Fibroblast of peridontal ligament (primary cell): ENCODE measurements around the gene STXBP4.

ENCODE experiments used
- DNase-seq: peaks from one replicate; pipeline ENCODE4 v3.0.0-alpha.2; 2010; ENCODE audit errors: extremely low read depth

The STXBP4 gene

DNA sequence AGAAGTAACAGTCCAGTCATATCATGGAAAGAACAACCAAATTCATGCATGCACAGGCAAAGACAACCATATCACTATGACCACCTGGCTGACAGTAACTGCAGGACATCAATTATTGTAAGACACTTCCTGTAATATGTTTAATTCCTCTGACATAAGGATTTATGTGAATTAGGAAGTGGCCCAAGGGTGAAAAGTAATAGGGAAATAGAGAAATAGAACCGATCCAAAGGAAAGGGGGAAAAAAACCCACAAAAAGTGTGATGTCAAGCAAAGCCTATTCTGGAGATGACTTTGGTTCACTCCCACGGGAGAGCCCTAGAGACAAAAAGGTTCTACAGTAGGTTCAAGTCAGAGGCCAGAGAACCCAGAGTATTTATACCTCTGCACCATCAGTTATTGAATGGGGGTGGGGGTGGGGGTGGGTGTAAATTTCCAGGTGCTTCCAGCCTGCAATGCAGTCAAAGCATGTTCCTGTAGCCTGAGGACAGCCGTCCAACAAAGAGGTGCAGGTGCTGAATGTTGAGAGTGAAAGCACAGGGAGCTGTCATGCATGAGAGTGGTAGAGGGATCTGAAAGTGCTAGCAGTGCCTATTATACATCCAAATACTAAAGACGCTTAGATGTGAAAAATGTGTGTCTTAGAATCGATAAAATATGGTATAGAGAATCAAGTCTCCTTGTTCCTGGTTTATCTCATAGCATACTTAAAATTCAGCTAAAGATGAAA is 200.6 kb downstream of the STXBP4 start:
- DNase-seq = no peak

DNA sequence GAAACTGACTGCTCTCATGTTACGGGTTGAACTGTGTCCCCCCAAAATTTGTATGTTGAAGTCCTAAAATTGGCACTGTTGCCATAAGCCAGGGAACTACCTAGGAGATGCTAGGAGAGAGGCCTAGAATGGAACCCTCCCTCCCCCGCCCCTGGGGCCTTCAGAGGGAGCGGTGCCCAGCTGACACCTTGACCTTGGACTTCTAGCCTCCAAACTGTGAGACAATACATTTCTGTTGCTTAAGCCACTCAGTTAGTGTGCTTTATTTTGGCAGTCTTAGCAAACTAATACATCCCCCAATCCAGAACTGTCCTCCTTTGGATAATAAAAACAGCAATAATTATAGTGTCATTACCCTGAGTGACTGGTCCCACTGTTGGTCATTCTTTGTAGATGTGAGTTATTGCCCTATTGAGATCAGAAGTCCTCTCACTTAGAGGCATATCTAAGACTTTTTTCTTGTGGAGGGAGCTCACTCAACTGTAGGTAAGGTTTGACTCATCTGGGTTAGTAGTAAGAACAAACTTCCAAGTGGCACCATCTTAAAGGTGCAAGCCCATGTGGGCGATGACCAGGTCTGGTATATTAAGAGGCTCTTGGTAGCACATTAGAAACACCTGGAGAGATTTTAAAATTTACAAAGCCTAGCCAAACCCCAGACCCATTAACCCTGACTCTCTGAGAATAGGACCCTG is 203.2 kb downstream of the STXBP4 start:
- DNase-seq = no peak

DNA sequence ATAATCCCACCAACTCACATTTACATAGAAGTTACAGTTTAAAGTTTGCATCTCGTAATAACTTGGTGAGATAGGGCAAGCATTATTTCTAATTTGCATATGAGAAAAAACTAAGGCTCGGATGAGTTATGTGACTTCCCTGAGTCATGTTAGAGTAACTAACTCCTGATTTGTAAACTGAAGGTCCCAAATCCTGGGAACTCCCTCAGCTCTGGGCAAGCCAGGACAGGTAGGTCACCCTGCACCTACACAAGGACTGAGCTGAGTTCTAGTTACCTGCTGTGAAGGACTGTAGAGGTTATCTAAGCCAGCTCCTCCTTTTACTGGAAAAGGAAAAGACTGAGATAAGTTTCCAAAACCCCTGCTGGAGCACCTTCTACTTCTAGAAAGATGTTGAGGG is 204.0 kb downstream of the STXBP4 start:
- no peak for DNase-seq

DNA sequence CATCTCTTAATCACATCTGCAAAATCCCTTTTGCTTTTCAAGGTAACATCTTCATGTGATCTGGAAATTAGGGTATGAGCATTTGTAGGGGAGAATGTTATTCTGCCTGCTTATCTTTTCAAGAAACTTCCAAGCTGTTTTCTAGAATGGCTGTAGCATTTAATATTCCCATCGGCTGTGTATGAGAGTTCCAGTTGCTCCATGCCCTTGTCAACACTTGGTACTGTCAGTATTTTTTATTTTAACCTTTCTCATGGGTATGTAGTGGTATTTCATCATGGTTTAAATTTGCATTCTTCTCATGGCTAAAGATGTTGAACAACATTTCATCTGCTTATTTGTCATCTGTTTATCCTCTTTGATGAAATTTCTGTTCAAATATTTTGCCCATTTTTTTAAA is 205.6 kb downstream of the STXBP4 start:
- DNase-seq = no peak

DNA sequence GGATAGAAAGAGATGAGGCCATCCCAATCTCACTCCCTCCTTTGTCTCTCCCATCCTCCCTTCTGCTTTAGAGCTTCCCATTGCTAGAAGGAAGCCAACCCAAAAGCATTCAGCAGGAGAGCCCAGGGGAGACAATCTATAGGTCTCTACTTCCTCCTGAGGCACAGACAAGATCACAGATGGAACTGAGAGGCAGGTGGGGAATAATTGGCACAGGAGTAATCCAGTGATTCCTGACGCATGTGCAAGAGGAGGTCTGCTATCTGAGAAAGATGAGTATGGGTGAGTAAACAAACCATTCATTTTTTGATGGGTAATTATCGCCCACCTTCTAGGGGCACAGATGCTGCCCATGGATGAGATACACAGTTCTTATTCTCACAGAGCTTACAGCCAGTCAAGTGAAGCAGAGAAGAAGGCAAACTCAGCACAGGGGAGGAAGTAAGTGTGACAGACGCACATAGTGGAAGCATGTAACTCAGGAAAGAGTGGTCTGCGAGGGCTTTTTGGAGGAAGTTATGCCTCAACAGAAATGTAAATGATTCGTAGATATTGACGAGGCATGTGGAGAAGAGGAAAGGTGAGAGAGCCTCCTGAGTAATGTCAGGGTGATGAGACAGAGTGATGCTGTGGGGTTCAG is 207.3 kb downstream of the STXBP4 start:
- DNase-seq = no peak

DNA sequence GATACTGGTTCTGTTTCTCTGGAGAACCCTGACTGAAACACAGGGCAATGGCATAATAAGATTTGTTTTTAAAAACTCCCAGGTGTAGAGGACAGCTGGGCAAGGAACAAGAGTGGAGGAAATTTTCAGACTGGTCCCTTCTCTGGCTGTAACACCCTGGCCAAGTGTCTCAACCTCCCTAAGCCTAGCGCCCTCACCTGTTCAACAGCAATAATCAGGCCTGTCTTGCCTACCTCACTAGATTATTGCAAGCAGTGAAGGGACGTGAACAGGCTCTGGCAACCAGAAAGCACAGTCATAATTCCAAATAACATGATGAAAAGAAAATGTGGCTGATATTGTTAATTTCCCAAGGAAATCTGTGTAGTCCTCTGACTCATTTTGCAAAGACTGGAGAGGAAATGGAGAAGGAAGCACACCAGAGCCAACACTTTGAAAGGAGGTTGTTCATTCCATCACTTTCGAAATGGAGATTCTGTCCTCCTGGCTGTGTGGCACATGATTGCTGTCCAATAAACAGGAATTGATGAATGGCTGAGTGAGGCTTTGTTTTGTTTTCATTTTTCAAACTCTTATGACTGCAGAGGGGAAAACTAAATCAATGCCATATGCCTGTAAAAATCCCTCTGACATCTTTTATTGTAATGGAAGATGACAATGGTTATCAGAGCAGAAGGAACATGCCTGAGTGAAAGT is 208.7 kb downstream of the STXBP4 start:
- peak; percentile 32 for DNase-seq

DNA sequence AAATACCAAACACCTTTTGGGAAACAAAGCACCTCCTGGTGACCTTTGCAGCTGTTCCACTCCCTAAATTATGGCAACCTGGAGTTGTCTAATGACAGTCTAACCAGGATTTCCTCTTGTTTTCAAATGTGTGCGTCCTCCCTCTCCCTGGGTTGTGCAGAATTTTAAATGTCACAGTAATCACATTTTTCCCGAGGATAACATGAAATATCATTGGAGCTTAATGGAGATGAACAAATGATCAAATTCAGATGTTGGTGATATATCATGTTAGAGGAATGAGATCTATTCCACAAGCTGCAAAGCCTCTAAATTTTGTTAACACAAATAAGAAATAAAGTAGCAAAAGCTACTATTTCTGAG is 209.3 kb downstream of the STXBP4 start:
- no peak for DNase-seq

DNA sequence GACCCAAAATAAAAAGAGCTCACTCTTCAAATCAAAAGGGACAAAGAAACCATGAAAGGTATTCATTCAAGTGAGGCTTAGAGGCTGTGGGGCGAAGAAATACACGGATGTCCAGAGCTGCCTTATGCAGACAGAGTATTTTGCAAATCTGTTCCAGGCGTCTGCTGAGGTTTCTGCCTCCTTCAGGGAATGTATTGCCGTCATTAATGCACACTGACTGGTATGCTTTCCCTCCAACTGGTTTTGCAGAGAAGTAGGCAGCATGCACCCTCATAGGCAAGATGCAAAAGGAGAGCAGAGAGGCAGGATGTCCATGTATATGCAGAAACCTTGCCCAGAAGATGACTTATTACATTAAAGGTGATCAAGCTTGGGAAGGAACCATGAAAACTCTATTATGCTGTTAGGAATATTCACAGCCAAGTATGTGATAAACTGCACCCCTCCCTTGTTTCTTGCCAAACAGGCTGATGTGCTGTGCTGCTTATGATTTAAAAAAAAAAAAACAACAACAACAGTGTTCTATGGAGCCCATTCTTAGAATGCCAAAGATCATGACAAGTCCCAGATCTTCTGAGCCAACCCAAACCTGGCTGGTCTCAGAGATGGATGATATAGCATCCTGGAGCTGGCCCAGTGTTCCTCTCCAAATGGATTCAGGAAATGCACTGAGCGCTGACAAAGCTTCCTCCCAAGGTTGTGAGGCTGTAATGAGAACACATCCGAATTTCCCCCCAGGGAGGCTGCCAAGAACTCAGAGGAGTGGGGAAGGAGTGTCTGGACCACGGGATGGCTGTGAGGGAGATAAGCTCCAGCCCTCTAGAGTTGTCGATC is 218.6 kb downstream of the STXBP4 start:
- DNase-seq = no peak

DNA sequence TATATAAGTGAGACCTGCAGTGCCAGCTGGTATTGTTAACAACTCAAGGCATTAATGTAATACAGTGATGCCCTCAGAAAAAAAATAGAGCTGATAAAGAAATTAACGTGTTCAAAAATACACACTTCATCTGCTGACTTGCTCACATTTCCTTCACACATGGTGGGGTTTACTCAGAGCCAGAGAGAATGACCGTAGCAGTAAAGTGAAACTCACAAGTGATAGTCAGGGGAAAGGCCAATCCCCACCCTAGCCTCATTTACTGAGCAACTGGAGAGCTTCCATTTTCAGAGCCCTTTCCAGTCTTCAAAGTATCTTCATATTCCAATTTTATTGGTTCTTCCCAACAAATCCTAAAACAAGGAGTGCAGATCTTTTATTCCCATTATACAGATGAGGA is 222.2 kb downstream of the STXBP4 start:
- no peak for DNase-seq

DNA sequence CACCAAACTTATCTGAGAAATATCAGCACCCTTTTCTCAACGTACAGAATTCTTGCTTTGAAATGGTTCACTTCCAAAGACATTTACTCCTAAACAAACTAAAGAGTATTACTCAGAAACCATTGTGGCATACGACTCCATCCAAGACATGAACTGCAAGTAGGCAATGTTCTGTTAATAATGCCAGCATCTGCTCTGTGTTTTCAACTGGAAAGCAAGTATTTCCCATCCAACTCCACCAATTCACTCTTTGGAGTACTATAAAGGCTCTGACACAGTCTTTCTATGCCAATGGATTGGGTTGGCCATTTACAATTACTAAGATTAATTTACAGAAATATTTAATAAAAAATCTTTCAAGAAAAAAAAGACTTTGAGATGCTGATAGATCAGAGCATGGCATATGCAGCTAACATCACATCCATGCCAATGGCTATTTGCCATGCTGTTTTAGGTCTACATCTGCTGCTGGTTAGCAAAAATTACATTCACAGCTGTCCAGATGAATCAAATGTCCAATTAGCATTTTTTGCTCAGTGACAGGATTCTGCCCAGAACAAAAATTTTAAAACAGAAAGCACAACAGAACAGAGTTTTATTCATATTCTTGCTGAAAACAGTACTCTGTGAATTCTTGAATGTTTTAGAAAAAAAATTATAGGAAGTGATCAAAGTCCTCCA is 230.3 kb downstream of the STXBP4 start:
- DNase-seq = peak; percentile 58

DNA sequence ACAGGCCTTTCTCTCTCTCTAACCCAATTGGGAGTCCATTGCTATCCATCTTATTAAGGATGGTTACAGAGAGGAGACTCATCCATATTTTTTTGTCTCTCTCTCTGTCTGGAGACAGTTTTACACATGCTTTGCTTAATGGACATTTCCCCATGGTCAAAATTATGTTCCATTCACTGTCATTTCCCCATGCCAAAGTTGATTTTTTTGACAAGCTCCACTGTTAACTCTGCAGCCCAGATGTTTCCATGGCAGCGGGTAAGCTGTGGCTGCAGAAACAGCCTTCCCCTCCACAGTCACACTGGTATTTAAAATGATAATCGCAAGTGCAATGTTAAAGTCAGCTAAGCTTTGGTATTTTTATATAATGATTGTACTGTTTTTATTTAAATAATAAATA is 232.3 kb downstream of the STXBP4 start:
- DNase-seq = no peak

DNA sequence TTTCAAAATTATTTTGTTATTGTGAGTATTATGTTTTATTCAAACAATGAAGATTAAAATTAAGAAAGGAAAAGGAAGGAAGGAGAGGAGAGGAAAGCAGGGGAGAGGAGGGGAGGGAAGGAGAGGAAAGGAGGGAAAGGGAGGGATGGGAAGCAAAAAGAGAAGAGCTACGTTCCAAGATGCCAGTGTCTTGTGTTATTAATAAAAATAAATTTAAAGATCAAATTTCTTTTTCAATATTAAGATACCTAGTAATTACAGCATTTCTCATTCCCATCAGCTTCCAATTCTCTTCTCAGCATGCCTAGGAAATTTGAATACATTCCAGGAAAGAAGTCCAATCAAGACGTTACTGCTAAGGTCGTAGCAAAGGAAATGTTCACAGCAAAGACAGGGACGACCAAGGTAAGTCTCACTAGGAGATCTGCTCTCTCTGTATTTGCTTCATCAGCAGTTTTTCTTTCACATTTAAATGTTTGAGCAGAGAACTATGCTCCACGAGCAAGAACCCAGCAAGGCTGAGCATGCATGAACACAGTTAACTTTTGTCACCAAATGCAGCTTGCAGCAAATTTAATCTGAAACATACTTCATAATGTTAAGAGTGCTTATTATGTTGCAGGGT is 232.9 kb downstream of the STXBP4 start:
- no peak for DNase-seq

DNA sequence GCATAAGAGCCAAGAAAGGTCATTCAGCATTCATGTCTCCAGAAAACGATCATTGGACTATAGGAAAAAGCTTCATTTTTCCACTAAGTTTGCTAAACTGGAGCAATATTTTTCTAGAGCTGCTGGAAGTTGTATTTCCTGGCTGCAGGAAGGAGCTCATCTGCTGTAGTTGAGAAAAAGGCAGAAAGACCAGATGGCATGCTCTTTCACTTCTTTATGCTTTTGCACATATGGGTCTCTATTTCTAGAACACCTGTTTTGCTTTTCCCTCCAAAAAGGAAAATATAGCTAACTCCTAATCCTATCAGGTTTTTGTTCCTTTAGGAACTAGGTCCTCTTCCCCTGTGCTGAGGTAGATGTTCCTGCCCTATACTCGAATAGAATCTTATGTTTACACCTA is 234.3 kb downstream of the STXBP4 start:
- no peak for DNase-seq

DNA sequence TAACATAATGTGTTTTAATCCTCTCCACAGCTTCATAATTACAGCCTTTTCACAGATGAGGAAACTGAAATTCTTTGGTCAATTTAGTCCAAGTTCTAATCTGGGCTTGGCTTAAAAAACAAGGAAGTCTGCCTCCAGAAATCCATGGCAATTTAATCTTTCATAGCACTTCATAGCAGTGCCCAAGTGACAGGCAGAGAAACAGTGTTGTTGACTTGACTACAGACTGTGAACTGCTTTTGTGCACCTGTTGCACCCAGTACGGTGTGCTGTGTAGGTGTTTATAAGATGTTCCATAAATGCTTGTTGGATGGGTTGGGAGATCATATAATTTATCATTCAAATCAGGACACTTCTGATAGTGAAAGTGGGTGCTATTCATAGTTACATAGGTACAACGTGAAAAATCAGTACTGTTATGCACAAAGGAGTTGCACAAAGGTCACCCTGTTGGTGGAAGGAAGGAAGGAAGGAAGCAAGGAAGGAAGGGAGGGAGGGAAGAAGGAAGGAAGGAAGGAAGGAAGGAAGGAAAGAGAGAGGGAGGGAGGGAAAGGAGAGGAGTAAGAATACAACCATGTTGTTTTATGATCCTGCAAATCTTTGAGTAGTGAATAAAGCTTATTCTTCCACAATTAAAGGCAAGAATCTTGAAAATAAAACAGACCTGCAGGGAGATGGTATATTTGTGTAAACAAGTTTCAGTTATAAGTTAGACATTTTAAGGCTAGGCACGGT is 239.7 kb downstream of the STXBP4 start:
- no peak for DNase-seq

DNA sequence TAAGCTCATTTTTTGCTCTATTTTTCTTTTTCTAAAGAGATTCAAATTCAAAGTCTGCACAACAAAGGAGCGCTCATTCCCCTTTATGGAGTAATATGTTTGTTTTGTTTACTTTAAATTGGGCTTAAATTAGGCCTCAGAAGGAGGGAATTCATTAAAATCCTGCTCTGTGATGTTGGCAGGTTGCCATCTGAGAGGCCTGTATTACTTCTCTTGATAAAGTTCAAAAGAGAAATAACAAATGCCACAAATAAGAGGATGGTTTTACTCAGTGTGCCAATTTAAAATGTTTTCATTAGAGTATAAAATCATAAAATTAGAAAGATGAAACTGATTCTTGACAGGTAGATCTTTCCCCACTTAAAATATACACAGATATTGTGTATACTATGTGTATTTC is 241.7 kb downstream of the STXBP4 start:
- DNase-seq = no peak

DNA sequence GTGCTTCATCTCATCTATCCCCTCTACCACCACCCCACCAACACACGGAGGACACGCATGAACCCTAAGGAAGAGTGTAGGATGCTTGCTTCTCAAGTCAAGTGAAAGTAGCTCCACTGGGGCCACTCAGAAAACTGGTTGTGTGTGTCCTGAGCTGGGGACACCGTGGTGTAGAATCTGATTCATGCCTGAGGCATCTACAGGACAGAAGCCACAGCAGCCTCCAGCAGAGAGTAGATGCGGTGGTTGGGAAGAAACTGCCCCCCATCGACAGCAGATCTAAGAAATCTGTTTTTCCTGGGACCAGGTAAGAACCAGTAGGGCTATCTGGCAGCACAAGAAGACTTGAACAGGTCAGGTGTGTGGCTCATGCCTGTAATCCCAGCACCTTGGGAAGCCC is 244.3 kb downstream of the STXBP4 start:
- DNase-seq = no peak

DNA sequence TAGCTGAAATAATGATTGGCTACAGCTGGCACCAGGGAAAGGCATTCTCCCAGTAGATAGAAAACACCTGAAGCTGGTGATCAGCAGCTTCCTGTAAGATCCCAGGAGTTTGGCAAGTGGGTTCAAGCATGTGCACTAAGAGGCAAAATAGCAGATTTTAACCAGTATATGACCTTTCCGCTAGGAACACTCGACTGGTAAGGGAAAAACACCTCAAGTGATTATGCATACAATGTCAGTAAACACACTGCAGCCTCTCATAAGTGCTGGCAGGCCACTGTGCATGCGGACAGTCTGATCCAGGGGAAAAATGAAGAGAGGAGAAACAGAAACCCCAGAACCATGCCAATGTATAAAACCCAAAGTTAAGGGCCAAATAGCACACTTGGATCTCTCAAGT is 247.1 kb downstream of the STXBP4 start:
- DNase-seq = no peak

DNA sequence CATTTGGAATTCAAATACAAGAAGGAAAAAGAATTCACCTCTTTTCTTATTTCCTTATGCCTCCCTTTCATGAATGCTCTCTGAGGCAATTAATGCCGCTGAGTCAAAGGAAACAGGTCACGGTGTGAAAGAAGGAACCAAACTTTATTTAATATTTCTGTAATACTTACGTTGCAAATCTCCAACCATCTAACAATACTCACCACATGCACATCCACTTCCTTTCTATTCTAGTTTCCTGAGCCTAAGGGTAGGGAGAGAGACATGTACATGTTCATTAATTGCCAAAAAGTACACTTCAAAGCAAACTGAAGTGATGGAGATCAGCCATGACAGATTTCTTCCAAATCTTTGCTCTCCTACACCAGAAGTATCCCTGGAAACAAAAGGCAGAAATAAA is 248.3 kb downstream of the STXBP4 start:
- DNase-seq = no peak

DNA sequence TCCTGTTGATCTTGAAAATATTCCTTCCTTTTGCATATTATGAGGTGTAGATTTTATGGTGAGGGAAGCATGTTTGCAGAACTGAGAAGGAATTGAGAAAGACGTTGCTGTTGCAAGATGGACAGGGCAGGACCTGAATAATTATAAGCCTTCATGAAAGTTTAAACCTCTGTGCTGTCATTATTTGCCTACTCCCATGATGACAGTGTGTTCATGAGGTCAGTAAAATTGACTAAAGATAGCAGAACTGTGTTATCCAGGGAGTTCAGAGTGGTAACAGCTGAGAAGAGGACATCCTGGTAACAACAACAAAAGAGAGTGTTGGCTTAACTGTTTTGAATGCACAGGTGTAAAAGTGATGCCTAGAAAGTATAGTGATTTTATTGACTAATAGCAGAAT is 250.9 kb downstream of the STXBP4 start:
- no peak for DNase-seq

DNA sequence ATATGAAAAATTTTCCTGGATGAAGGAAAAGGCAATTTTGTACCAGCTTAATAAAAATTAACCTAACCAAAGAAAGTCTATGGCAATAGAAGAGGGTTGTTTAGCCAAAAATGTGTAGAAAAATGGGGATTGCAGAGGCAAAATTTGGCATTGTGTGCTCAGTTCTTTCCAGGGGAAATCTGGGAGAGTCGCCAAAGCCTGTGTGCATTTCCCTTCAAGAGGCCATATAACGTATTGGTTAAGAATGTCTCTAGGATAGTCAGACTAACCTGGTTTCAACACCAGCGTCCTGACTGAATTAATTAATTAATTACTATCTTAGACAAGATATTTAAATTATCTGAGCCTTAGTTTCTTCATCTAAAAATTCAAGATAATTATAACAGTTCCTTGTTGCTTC is 251.4 kb downstream of the STXBP4 start:
- no peak for DNase-seq
